H1 (cell line): ENCODE data around the gene TGM5.

ENCODE experiments used
- POLR2A ChIP-seq, 2 experiments: IDR thresholded peaks; 1 replicate in 1 of 2; 2 replicates in 1 of 2; pipeline ENCODE4 v1.6.1; 2011; ENCODE audit warnings: low read depth in 2 of 2, low read length in 2 of 2, mild to moderate bottlenecking in 2 of 2; ENCODE audit errors: control extremely low read depth in 1 of 2
- POLR2AphosphoS5 ChIP-seq: IDR thresholded peaks from 2 replicates; pipeline ENCODE4 v1.6.1; 2011; ENCODE audit warnings: low read depth, low read length
- TF ChIP-seq, protein P1 (sequence below), 3 experiments: IDR thresholded peaks; 1 replicate in 2 of 3; 2 replicates in 1 of 3; pipeline versions ENCODE4 v1.5.1 to v1.6.1; 2011; ENCODE audit warnings: low read length in 3 of 3, mild to moderate bottlenecking in 3 of 3, inconsistent platforms in 2 of 3, low read depth in 1 of 3, moderate library complexity in 1 of 3; ENCODE audit not compliant: insufficient read depth in 1 of 3; ENCODE audit errors: control extremely low read depth in 1 of 3
- TF ChIP-seq, protein P2 (sequence below): IDR thresholded peaks from 2 replicates; pipeline ENCODE4 v1.6.1; 2012; ENCODE audit warnings: low read length, inconsistent platforms

DNA sequence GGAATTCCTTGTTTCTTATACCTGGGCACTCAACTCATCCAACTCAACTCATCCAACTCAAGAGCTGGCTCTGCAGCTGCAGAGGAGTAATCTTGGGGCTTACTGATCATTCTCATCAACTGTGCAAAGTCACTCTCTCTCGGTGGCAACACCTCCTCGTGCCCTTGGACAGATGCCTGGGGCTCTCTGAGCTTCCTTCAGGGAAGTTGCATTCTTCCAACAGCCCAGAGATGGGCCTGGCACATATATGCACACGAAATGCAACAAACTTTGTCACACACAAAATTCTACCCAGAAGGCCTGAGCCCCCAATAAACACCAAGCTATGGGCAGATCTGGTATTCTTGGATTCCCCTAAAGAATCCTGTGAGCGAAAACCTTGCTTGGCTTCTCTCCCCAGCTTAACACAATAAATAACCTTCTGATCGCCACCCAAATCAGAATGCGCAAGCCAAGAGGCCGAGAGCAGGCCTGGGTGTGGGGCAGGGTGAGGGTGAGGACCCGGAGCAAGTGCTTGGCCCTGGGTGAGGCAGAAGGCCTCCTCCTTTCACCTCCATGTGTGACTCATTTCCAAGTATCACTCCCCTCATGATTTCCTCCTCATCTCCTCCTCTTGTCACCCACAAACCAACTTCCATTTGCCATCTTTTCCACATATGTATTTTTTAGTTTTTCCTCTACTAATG lies 15.4 kb downstream of the TGM5 start:
- TF ChIP-seq, protein P1, sequence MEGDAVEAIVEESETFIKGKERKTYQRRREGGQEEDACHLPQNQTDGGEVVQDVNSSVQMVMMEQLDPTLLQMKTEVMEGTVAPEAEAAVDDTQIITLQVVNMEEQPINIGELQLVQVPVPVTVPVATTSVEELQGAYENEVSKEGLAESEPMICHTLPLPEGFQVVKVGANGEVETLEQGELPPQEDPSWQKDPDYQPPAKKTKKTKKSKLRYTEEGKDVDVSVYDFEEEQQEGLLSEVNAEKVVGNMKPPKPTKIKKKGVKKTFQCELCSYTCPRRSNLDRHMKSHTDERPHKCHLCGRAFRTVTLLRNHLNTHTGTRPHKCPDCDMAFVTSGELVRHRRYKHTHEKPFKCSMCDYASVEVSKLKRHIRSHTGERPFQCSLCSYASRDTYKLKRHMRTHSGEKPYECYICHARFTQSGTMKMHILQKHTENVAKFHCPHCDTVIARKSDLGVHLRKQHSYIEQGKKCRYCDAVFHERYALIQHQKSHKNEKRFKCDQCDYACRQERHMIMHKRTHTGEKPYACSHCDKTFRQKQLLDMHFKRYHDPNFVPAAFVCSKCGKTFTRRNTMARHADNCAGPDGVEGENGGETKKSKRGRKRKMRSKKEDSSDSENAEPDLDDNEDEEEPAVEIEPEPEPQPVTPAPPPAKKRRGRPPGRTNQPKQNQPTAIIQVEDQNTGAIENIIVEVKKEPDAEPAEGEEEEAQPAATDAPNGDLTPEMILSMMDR (IDR thresholded peaks at IDR 0.05; ENCODE audit: control extremely low read depth in 1 of 3, insufficient read depth in 1 of 3, low read depth in 1 of 3, low read length in 3 of 3) = no peak
- TF ChIP-seq POLR2AphosphoS5 (no peak), POLR2A (IDR thresholded peaks at IDR 0.05; ENCODE audit: control extremely low read depth in 1 of 2, low read depth in 2 of 2, low read length in 2 of 2) (no peak)
- TF ChIP-seq, protein P2, sequence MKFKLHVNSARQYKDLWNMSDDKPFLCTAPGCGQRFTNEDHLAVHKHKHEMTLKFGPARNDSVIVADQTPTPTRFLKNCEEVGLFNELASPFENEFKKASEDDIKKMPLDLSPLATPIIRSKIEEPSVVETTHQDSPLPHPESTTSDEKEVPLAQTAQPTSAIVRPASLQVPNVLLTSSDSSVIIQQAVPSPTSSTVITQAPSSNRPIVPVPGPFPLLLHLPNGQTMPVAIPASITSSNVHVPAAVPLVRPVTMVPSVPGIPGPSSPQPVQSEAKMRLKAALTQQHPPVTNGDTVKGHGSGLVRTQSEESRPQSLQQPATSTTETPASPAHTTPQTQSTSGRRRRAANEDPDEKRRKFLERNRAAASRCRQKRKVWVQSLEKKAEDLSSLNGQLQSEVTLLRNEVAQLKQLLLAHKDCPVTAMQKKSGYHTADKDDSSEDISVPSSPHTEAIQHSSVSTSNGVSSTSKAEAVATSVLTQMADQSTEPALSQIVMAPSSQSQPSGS = no peak
